Kidney epithelial cell (primary cell): ENCODE results near the gene RAB26. TPM values are rescaled to one million over a fixed set of nuclear protein-coding genes. Genes with fewer than 3 reads are reported as not detected.
A peak's percentile ranks its signal among the peaks of the same experiment; 100 is the strongest.

ENCODE experiments used
- DNase-seq: peaks from one replicate; pipeline ENCODE4 v3.0.0-alpha.2; 2010; ENCODE audit warnings: low read depth
- H3K27me3 ChIP-seq: 2 replicates; pipeline ENCODE4 v1.6.0; 2011; ENCODE audit warnings: low read length; ENCODE audit not compliant: control insufficient read depth, insufficient read depth
- H3K36me3 ChIP-seq: 2 replicates; pipeline ENCODE4 v1.5.1; 2011; ENCODE audit warnings: low read length; ENCODE audit not compliant: control insufficient read depth, insufficient read depth
- H3K4me3 ChIP-seq: 2 replicates; pipeline ENCODE4 v1.5.1; 2011; ENCODE audit warnings: low read depth, mild to moderate bottlenecking, control low read depth, low read length
- total RNA-seq: library from RNA; depleted of rRNA; stranded (reverse); fragments of >200 nt; gene quantifications from 2 replicates; pipeline ENCODE4 v1.2.3, GENCODE V29; 2015
- TF ChIP-seq, protein P1 (sequence below): IDR thresholded peaks from 2 replicates; pipeline ENCODE4 v1.5.1; 2011; ENCODE audit warnings: mild to moderate bottlenecking, moderate library complexity, low read length, control low read depth, inconsistent platforms; ENCODE audit not compliant: insufficient read depth, poor library complexity, severe bottlenecking

The RAB26 gene
- total RNA-seq, 1 donor from 2014 or later, result 0.54 TPM

DNA sequence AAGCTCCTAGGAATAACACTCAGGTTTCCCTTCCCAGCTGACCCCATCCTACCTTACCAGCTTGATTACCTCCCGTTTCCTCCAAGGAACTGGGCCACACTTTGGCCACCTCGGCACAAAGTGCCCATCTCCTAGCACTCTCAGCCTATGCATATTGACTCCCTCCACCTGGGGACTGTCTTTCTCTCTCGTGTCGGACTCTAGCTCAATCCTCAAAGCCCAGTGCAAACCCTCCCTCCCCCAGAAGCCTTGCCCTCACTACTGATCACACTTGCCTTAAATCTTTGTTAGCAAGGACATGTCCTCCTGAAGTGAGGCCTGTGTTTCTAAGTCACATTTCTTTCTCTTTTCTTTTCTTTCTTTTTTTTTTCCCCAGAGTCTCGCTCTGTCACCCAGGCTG is 2.6 kb upstream of the RAB26 start:
- Histone ChIP-seq H3K27me3 (peaks cover 3% of the 10 kb centered on the region), H3K36me3 (no peaks in the 10 kb centered on the region), H3K4me3 (no peak overlapping the region)
- DNase-seq, result no peak
- TF ChIP-seq, protein P1, sequence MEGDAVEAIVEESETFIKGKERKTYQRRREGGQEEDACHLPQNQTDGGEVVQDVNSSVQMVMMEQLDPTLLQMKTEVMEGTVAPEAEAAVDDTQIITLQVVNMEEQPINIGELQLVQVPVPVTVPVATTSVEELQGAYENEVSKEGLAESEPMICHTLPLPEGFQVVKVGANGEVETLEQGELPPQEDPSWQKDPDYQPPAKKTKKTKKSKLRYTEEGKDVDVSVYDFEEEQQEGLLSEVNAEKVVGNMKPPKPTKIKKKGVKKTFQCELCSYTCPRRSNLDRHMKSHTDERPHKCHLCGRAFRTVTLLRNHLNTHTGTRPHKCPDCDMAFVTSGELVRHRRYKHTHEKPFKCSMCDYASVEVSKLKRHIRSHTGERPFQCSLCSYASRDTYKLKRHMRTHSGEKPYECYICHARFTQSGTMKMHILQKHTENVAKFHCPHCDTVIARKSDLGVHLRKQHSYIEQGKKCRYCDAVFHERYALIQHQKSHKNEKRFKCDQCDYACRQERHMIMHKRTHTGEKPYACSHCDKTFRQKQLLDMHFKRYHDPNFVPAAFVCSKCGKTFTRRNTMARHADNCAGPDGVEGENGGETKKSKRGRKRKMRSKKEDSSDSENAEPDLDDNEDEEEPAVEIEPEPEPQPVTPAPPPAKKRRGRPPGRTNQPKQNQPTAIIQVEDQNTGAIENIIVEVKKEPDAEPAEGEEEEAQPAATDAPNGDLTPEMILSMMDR, result no peak

DNA sequence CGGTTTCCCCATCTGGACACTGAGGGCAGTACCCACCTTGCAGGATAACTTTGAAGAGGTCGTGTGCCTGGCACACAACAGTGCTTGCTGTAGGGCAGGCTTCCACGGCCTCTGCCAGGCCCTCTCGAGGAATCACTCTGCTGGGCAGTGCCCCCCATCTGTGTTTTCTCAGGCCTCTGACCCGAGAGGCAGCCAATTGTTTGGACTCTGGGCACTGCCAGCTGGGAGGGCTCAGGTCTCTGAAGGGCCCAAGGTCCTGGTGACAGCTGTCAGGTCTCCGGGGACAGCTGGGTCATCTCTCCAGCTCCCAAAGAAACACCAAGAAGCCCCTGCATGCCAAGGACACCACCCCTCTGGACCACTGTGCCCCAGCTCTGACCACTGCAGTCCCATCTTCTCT is 1.0 kb upstream of the RAB26 start:
- H3K4me3 ChIP-seq, result no peak overlapping the region
- DNase-seq, result no peak
- H3K27me3 ChIP-seq, result peaks cover 3% of the 10 kb centered on the region
- TF ChIP-seq, protein P1, result no peak
- peaks cover 2% of the 10 kb centered on the region for H3K36me3 ChIP-seq

DNA sequence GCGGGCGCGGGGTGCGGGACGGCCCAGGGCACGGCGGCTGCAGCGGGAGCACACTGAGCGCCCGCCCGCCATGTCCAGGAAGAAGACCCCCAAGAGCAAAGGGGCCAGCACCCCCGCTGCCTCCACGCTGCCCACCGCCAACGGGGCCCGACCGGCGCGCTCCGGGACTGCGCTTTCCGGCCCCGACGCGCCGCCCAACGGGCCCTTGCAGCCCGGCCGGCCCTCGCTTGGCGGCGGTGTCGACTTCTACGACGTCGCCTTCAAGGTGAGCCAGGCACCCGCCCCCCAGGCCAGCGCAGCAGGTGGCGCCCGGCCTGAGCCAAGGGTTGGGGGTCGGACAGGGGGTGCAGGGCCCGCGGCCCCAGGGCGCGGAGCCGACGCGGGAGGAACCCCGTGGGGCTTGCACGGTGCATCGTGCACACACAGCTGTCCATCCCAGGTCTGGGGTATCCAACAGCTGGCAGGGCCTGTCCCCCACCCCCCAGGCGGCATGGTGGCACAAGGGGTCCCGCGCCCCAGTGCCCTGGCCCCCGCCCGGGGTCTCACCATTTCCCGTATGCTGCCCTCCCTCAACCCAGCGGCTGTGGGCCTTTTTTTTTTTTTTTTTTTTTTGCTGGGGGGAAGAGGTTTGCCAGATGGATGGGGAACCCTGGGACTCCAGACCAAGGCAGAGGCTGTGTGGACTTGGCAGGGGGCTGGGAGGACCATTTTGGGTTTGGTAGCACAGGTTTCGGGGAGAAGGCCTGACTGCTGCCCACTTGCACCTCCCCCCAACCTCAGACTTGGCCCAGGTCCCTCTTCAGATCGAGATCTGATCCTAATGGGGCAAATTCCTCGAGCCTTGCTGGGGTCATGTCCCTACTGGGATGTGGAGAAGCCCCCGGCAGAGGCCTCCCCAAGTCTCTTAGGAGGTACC is 547 bp downstream of the RAB26 start:
- H3K36me3 ChIP-seq, result peaks cover 8% of the 10 kb centered on the region
- peak overlapping the region; percentile 30 for H3K4me3 ChIP-seq
- no peak for DNase-seq
- no peaks in the 10 kb centered on the region for H3K27me3 ChIP-seq
- TF ChIP-seq, protein P1, result no peak

DNA sequence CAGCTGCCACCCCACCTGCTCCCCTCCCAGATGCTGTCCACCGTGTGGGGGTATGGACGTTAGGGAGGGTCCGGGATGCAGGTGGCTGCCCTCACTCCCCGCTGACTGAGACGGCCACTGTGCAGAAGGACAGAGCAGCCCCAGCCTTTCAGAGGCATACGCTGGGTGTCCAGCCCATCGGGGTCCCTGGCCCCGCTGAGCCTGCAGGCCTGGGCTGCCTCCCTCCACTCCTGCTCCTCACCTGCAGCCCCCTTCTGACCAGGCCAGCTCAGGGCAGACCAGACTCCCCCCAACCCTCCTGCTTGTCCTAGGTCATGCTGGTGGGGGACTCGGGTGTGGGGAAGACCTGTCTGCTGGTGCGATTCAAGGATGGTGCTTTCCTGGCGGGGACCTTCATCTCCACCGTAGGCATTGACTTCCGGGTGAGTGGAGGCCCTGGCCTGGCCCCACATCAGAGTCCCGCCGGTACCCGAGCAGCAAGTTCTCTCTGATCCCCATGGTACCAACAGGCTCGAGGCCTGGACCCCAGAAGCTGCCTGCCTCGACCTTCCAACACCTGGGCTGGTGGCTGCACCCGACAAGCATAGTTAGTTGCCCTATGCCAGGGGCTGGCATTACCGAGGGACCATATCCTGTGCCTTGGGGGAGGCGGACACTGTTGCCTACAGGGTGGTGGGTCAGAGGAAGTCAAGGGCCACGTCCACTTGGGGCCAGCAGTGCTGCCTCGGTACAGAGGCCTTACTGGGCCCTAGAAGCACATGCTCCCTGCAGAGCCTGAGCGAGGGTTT is 1.4 kb downstream of the RAB26 start:
- Histone ChIP-seq H3K27me3 (no peaks in the 10 kb centered on the region), H3K36me3 (peaks cover 8% of the 10 kb centered on the region), H3K4me3 (no peak overlapping the region)
- TF ChIP-seq, protein P1, result no peak
- DNase-seq, result no peak

DNA sequence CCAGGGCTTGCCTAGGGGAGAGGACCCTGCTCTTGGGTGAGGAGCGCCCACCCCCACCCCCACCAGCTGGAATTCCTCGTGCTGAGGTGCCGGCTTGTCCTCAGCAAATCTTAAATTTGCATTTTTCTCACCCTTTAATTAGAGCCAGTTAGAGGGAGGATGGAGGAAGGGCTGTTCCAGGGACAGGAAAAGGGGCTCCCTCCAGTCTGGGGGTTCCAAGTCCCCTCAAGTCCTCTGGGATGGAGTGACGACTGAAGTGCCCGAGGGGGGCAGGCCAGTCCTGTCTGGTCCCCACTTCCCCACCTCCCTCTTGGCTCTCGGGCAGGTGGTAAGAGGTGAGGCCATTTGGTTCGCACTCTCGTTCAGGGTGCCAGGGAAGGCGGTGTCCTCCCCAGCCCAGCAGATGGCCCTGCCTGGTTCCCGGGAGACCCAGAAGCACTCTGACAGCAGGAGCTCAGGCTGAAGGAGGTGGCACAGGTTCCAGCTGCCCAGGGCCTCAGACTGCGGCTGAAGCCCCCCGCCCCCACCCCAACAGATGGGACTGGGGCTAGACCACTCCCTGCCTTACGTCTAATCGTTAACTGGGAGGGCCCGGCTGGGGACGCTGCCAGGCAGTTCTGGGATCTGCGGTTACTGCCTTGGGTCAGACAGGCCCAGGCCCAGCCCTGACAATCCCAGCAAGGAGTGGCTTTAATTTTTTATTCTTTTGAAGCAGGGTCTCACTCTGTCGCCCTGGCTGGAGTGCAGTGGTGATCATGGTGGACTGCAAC is 2.2 kb downstream of the RAB26 start:
- TF ChIP-seq, protein P1, result peak; percentile 4
- H3K27me3 ChIP-seq, result no peaks in the 10 kb centered on the region
- H3K4me3 ChIP-seq, result no peak overlapping the region
- no peak for DNase-seq
- peaks cover 8% of the 10 kb centered on the region for H3K36me3 ChIP-seq
